H1 (cell line): ENCODE data around the gene COQ8A.

Source experiments
- ASH2L ChIP-seq: fragments of 200-600, 300-600 bp; sonication (generic); IDR thresholded peaks from one replicate; pipeline ENCODE4 v1.7.1; 2017; ENCODE audit warnings: low read length
- BRCA1 ChIP-seq: IDR thresholded peaks from 2 replicates; pipeline ENCODE4 v1.6.1; 2012; ENCODE audit warnings: low read depth, low read length, improper control_type of control experiment
- CEBPB ChIP-seq: IDR thresholded peaks from 2 replicates; pipeline ENCODE4 v1.6.1; 2012; ENCODE audit warnings: low read depth, low read length
- CTCF ChIP-seq, 3 experiments: IDR thresholded peaks; 1 replicate in 2 of 3; 2 replicates in 1 of 3; pipeline versions ENCODE4 v1.5.1 to v1.6.1; 2011; ENCODE audit warnings: low read length in 3 of 3, mild to moderate bottlenecking in 3 of 3, inconsistent platforms in 2 of 3, low read depth in 1 of 3, moderate library complexity in 1 of 3; ENCODE audit not compliant: insufficient read depth in 1 of 3; ENCODE audit errors: control extremely low read depth in 1 of 3
- EP300 ChIP-seq, 2 experiments: IDR thresholded peaks; 1 replicate in 1 of 2; 2 replicates in 1 of 2; pipeline ENCODE4 v1.6.1; 2011 to 2012; ENCODE audit warnings: low read depth in 2 of 2, low read length in 2 of 2, mild to moderate bottlenecking in 2 of 2, borderline replicate concordance in 1 of 2, inconsistent platforms in 1 of 2, moderate library complexity in 1 of 2
- EZH2 ChIP-seq: fragments of 200-600 bp; sonication (generic); IDR thresholded peaks from 2 replicates; pipeline ENCODE4 v1.7.1; 2012; ENCODE audit warnings: low read depth, mild to moderate bottlenecking, moderate library complexity, low read length, inconsistent platforms; ENCODE audit not compliant: severe bottlenecking
- HDAC2 ChIP-seq, 2 experiments: fragments of 300-600 bp in 1 of 2; sonication (generic) in 1 of 2; IDR thresholded peaks; 2 replicates each; pipeline ENCODE4 v1.6.1; 2011 to 2012; ENCODE audit warnings: low read depth in 2 of 2, low read length in 2 of 2, mild to moderate bottlenecking in 2 of 2, moderate library complexity in 2 of 2, borderline replicate concordance in 1 of 2, inconsistent platforms in 1 of 2
- MAX ChIP-seq: IDR thresholded peaks from 2 replicates; pipeline ENCODE4 v1.6.1; 2012; ENCODE audit warnings: inconsistent platforms
- POLR2A ChIP-seq, 2 experiments: IDR thresholded peaks; 1 replicate in 1 of 2; 2 replicates in 1 of 2; pipeline ENCODE4 v1.6.1; 2011; ENCODE audit warnings: low read depth in 2 of 2, low read length in 2 of 2, mild to moderate bottlenecking in 2 of 2; ENCODE audit errors: control extremely low read depth in 1 of 2
- RFX5 ChIP-seq: IDR thresholded peaks from 2 replicates; pipeline ENCODE4 v1.6.1; 2011; ENCODE audit warnings: low read depth, low read length, improper control_type of control experiment, borderline replicate concordance
- SIN3A ChIP-seq, 2 experiments: IDR thresholded peaks in 1 of 2; conservative IDR thresholded peaks in 1 of 2; 2 replicates each; pipeline ENCODE4 v1.6.1; 2011 to 2012; ENCODE audit warnings: low read length in 2 of 2, improper control_type of control experiment in 1 of 2, low read depth in 1 of 2, mild to moderate bottlenecking in 1 of 2
- SP1 ChIP-seq: IDR thresholded peaks from 2 replicates; pipeline ENCODE4 v1.6.1; 2011; ENCODE audit warnings: low read depth, low read length
- ZNF274 ChIP-seq: IDR thresholded peaks from 2 replicates; pipeline ENCODE4 v1.7.0; 2012; ENCODE audit warnings: low read length, borderline replicate concordance; ENCODE audit errors: extremely low read depth

GRCh38 chr1:226953175-226953800, 13.2 kb downstream of the COQ8A start:
- no peak for TF ChIP-seq CTCF (IDR thresholded peaks at IDR 0.05; ENCODE audit: control extremely low read depth in 1 of 3, insufficient read depth in 1 of 3, low read depth in 1 of 3, low read length in 3 of 3)
- no peak for TF ChIP-seq EP300 (IDR thresholded peaks at IDR 0.05; ENCODE audit: borderline replicate concordance in 1 of 2, low read depth in 2 of 2, low read length in 2 of 2)
- TF ChIP-seq POLR2A (IDR thresholded peaks at IDR 0.05; ENCODE audit: control extremely low read depth in 1 of 2, low read depth in 2 of 2, low read length in 2 of 2), result no peak
- no peak for TF ChIP-seq BRCA1
- TF ChIP-seq SIN3A (conservative IDR thresholded peaks at IDR 0.05 in 1 of 2, IDR thresholded peaks at IDR 0.05 in 1 of 2; ENCODE audit: low read depth in 1 of 2, low read length in 2 of 2), result no peak
- TF ChIP-seq CEBPB, result no peak
- no peak for TF ChIP-seq SP1
- TF ChIP-seq HDAC2 (IDR thresholded peaks at IDR 0.05; ENCODE audit: borderline replicate concordance in 1 of 2, low read depth in 2 of 2, low read length in 2 of 2), result no peak
- TF ChIP-seq RFX5, result no peak
- TF ChIP-seq EZH2, result no peak
- TF ChIP-seq MAX, result no peak
- TF ChIP-seq ASH2L, result no peak
- no peak for TF ChIP-seq ZNF274
